Caco-2 (cell line): ENCODE data around the gene VPS13C. TPM values are rescaled to one million over a fixed set of nuclear protein-coding genes. Genes with fewer than 3 reads are reported as not detected.

Experiments used
- BruUV-seq: library from RNA; stranded (reverse); fragments of 400-500 nt; replicated peaks from 2 replicates; lab custom pipeline; 2021; lab: Mats Ljungman, UMichigan
- CTCF ChIA-PET: fragments of 300-600 bp; sonication (Branson Sonifier 250); formaldehyde crosslinking; loops from one replicate; lab custom pipeline; 2022; ENCODE audit warnings: antibody characterized with exemption; lab: Charles Lee
- POLR2A ChIA-PET: fragments of 300-600 bp; sonication (Branson Sonifier 250); formaldehyde crosslinking; loops from one replicate; lab custom pipeline; 2022; ENCODE audit warnings: antibody characterized with exemption; lab: Charles Lee
- DNase-seq, 2 experiments: peaks; one replicate each; pipeline versions ENCODE4 v3.0.0 to v3.0.0-alpha.2; 2020 to 2022
- H3K27me3 ChIP-seq: replicated peaks from 2 replicates; pipeline ENCODE4 v1.6.0; 2011; ENCODE audit warnings: low read length; ENCODE audit not compliant: control insufficient read depth, insufficient read depth
- H3K36me3 ChIP-seq: 2 replicates; pipeline ENCODE4 v1.5.1; 2011; ENCODE audit warnings: low read length; ENCODE audit not compliant: control insufficient read depth, insufficient read depth
- H3K4me1 ChIP-seq: fragments of 250-450 bp; sonication (Bioruptor Pico); 2 replicates; pipeline ENCODE4 v1.5.1; 2020; ENCODE audit warnings: mild to moderate bottlenecking
- H3K4me3 ChIP-seq: 2 replicates; pipeline ENCODE4 v1.5.1; 2011; ENCODE audit warnings: low read depth, mild to moderate bottlenecking, control low read depth, low read length
- H3K9me3 ChIP-seq: fragments of 250-450 bp; sonication (Bioruptor Pico); 2 replicates; pipeline ENCODE4 v1.5.1; 2020; ENCODE audit warnings: mild to moderate bottlenecking, moderate library complexity
- H3K27ac Mint-ChIP-seq: one replicate; pipeline ENCODE4 v1.8.0; 2022; ENCODE audit warnings: mixed read lengths; ENCODE audit not compliant: unreplicated experiment
- H3K27me3 Mint-ChIP-seq: one replicate; pipeline ENCODE4 v1.8.0; 2022; ENCODE audit warnings: mixed read lengths; ENCODE audit not compliant: insufficient read depth, unreplicated experiment
- H3K36me3 Mint-ChIP-seq: one replicate; pipeline ENCODE4 v1.8.0; 2022; ENCODE audit warnings: mild to moderate bottlenecking, mixed read lengths; ENCODE audit not compliant: insufficient read depth, unreplicated experiment
- H3K4me1 Mint-ChIP-seq: one replicate; pipeline ENCODE4 v1.8.0; 2022; ENCODE audit warnings: low read depth, mixed read lengths; ENCODE audit not compliant: unreplicated experiment
- H3K4me3 Mint-ChIP-seq: one replicate; pipeline ENCODE4 v1.8.0; 2022; ENCODE audit warnings: mild to moderate bottlenecking, moderate library complexity, mixed read lengths; ENCODE audit not compliant: unreplicated experiment
- H3K9me3 Mint-ChIP-seq: one replicate; pipeline ENCODE4 v1.8.0; 2022; ENCODE audit warnings: mixed read lengths; ENCODE audit not compliant: unreplicated experiment
- CTCF ChIP-seq, 2 experiments: fragments of 200-600 bp in 1 of 2; IDR thresholded peaks; 1 replicate in 1 of 2; 2 replicates in 1 of 2; pipeline versions ENCODE4 v1.5.1 to v1.8.0; 2011 to 2022; ENCODE audit warnings: antibody characterized with exemption in 1 of 2, control low read depth in 1 of 2, inconsistent platforms in 1 of 2, low read depth in 1 of 2, low read length in 1 of 2, mild to moderate bottlenecking in 1 of 2, moderate library complexity in 1 of 2; ENCODE audit not compliant: insufficient read depth in 1 of 2, severe bottlenecking in 1 of 2, unreplicated experiment in 1 of 2
- intact Hi-C: fragments of 100-400 bp; cut with micrococcal nuclease; formaldehyde crosslinking; loops from one replicate; pipeline ENCODE4 v1.10.0; 2022; ENCODE audit not compliant: unreplicated experiment
- total RNA-seq: library from RNA; stranded (reverse); gene quantifications from 2 replicates; pipeline ENCODE4 v1.2.3, GENCODE V29; 2022

VPS13C gene
- total RNA-seq, 1 experiment from 2014 or later = 42.4 TPM

DNA sequence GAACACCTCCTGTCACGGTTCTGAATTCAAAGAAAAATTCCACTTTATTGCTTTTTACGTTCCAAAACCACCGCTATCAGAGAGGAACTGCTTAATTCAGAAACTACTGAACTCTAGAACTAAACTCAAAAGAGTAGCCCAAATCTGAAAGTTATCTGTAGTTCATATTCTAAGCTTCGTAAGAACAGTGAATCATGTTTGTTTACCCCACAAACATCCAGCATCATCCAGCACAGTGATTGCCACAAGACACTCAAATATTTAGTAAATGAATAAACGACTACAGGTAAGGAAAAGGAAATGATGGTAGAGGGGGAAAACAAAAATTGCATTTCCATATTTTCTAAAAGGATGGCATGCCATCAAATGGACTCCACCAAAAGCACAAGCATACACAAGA, 32.3 kb downstream of the VPS13C start:
- intact Hi-C loops = no loop called here
- no peaks in the 10 kb centered on the region for H3K4me1 ChIP-seq
- BruUV-seq = no TSS peak
- Mint-ChIP-seq H3K27me3 (no peaks in the 10 kb centered on the region), H3K4me1 (no peaks in the 10 kb centered on the region), H3K36me3 (no peaks in the 10 kb centered on the region), H3K27ac (no peak overlapping the region), H3K9me3 (no peaks in the 10 kb centered on the region), H3K4me3 (no peak overlapping the region)
- POLR2A ChIA-PET = no interaction called here
- no peaks in the 10 kb centered on the region for H3K9me3 ChIP-seq
- no peak for DNase-seq
- H3K36me3 ChIP-seq = no peaks in the 10 kb centered on the region
- no peak overlapping the region for H3K4me3 ChIP-seq
- no peaks in the 10 kb centered on the region for H3K27me3 ChIP-seq
- TF ChIP-seq CTCF (IDR thresholded peaks at IDR 0.05; ENCODE audit: insufficient read depth in 1 of 2, low read depth in 1 of 2, low read length in 1 of 2, severe bottlenecking in 1 of 2, unreplicated experiment in 1 of 2) = no peak
- CTCF ChIA-PET = no interaction called here

DNA sequence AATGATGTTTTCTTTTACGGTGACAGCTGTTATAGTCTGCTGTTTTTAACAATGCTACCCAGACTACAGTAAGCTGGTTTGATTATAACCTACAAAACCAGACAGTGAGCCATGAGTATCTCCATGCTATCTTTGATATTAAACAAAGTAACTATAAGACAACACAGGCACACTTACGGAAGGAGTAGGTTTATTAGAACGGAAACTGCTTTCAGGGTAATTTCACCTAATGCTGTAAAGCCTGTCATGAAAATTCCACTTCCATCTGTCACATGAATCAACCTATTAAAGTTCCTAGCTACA, 33.0 kb downstream of the VPS13C start:
- no peak for TF ChIP-seq CTCF (IDR thresholded peaks at IDR 0.05; ENCODE audit: insufficient read depth in 1 of 2, low read depth in 1 of 2, low read length in 1 of 2, severe bottlenecking in 1 of 2, unreplicated experiment in 1 of 2)
- H3K9me3 Mint-ChIP-seq = no peaks in the 10 kb centered on the region
- no peaks in the 10 kb centered on the region for H3K9me3 ChIP-seq
- no peaks in the 10 kb centered on the region for H3K27me3 Mint-ChIP-seq
- H3K27me3 ChIP-seq = no peaks in the 10 kb centered on the region
- H3K4me1 ChIP-seq = no peaks in the 10 kb centered on the region
- no peak for DNase-seq
- no TSS peak for BruUV-seq
- POLR2A ChIA-PET = no interaction called here
- H3K36me3 Mint-ChIP-seq = no peaks in the 10 kb centered on the region
- H3K4me3 Mint-ChIP-seq = no peak overlapping the region
- H3K4me1 Mint-ChIP-seq = no peaks in the 10 kb centered on the region
- H3K27ac Mint-ChIP-seq = no peak overlapping the region
- intact Hi-C loops = no loop called here
- no peak overlapping the region for H3K4me3 ChIP-seq
- no peaks in the 10 kb centered on the region for H3K36me3 ChIP-seq
- CTCF ChIA-PET = no interaction called here

DNA sequence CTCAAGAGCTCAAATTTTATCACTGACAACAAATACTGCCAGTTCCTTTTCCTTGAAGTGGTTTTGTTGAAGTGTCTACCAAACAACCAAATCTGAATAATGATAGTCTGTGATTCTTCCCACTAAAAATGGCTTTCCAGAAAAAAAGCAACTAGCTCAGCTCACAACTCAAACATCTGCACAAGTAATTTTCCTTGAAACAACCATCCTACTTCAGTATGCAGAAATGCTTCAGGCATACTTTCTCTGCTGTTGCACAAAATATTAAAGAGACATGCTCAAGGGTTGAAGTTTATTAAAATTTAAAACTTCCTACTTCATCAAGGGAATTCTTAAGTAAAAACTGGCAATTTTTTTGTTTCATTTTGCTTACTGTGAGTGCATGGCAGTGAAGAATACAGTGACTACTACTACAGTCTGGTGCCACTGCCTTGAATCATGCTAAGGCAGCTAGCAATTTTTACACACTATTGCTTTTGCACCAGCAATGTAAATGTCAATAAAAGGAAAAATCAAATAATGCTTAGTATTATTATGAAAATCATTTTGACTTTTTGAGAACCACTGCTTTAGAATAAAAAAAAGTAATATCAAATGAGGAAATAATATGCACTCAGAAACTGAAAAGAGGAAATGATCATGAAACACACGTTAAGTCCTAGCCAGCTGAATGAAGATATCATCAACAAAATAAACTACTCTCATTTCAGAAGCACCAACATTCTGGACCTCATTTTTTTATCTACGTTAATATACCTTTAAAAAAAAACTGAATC, 33.6 kb downstream of the VPS13C start:
- Histone ChIP-seq H3K27me3 (no peaks in the 10 kb centered on the region), H3K36me3 (no peaks in the 10 kb centered on the region), H3K4me3 (no peak overlapping the region), H3K9me3 (no peaks in the 10 kb centered on the region), H3K4me1 (no peaks in the 10 kb centered on the region)
- CTCF ChIA-PET = no interaction called here
- POLR2A ChIA-PET = no interaction called here
- no peak overlapping the region for H3K27ac Mint-ChIP-seq
- H3K36me3 Mint-ChIP-seq = no peaks in the 10 kb centered on the region
- no peak overlapping the region for H3K4me3 Mint-ChIP-seq
- no peak for TF ChIP-seq CTCF (IDR thresholded peaks at IDR 0.05; ENCODE audit: insufficient read depth in 1 of 2, low read depth in 1 of 2, low read length in 1 of 2, severe bottlenecking in 1 of 2, unreplicated experiment in 1 of 2)
- no peaks in the 10 kb centered on the region for H3K4me1 Mint-ChIP-seq
- BruUV-seq = no TSS peak
- H3K27me3 Mint-ChIP-seq = no peaks in the 10 kb centered on the region
- H3K9me3 Mint-ChIP-seq = no peaks in the 10 kb centered on the region
- intact Hi-C loops = no loop called here
- no peak for DNase-seq
